ENCODE measurements around the gene RAP1GDS1.
A peak's percentile ranks its signal among the peaks of the same experiment; 100 is the strongest.

The RAP1GDS1 gene

GRCh38 chr4:98260579-98261404 is at the start of gene RAP1GDS1 (continued):
- TF ChIP-seq ZNF18 (tag by site-specific recombination; IDR thresholded peaks at IDR 0.05) (0 out of 2 replicates have a peak, but pooled peaks have one; percentile 20), ZBTB8A (tag by site-specific recombination; IDR thresholded peaks at IDR 0.05) (peak; percentile 92), KLF10 (tag by site-specific recombination; IDR thresholded peaks at IDR 0.05) (peak; percentile 61)

GRCh38 chr4:98222306-98222705 is 38.9 kb upstream of the RAP1GDS1 start:
- Histone ChIP-seq H3K9me3 (ENCODE audit: control insufficient read depth, insufficient read depth, low read depth, low read length) (no peaks in the 10 kb centered on the region), H3K4me3 (ENCODE audit: low read depth, low read length) (no peak overlapping the region), H3K27ac (ENCODE audit: extremely low read depth, low read depth, low read length) (no peak overlapping the region), H3K36me3 (ENCODE audit: control insufficient read depth in 2 of 2, insufficient read depth in 1 of 2, low read length in 2 of 2) (no peaks in the 10 kb centered on the region), H3K4me1 (ENCODE audit: control insufficient read depth, insufficient read depth, low read length) (no peaks in the 10 kb centered on the region)
- ChIA-PET CTCF (no interaction called here), POLR2A (no interaction called here)
- no peak for TF ChIP-seq PRDM4 (tag by site-specific recombination; IDR thresholded peaks at IDR 0.05)

- no peak overlapping the region for H3K4me3 ChIP-seq (ENCODE audit: low read depth, low read length)
- H3K4me1 ChIP-seq (ENCODE audit: control insufficient read depth, insufficient read depth, low read length), result no peaks in the 10 kb centered on the region
- no peaks in the 10 kb centered on the region for H3K9me3 ChIP-seq (ENCODE audit: control insufficient read depth, insufficient read depth, low read depth, low read length)
- no peaks in the 10 kb centered on the region for H3K36me3 ChIP-seq (ENCODE audit: control insufficient read depth in 2 of 2, insufficient read depth in 1 of 2, low read length in 2 of 2)
- ChIA-PET CTCF (interaction anchor here (0.6 kb wide), 1 partner anchor 835 kb away, joined by 3 read pairs; no protein-coding TSS in a partner anchor), POLR2A (no interaction called here)
- H3K27ac ChIP-seq (ENCODE audit: extremely low read depth, low read depth, low read length), result no peak overlapping the region
- TF ChIP-seq ZNF221 (tag by site-specific recombination; IDR thresholded peaks at IDR 0.05; ENCODE audit: borderline replicate concordance) (no peak), EGR2 (tag by site-specific recombination; IDR thresholded peaks at IDR 0.05; ENCODE audit: low read depth) (no peak), GLI2 (tag by site-specific recombination; IDR thresholded peaks at IDR 0.05; ENCODE audit: borderline replicate concordance, low read depth) (no peak), GLI4 (tag by site-specific recombination; IDR thresholded peaks at IDR 0.05) (no peak), ZNF114 (tag by site-specific recombination; IDR thresholded peaks at IDR 0.05) (no peak), ELK4 (IDR thresholded peaks at IDR 0.05; ENCODE audit: borderline replicate concordance, low read depth, low read length) (no peak), TSHZ1 (tag by site-specific recombination; IDR thresholded peaks at IDR 0.05; ENCODE audit: borderline replicate concordance) (no peak), SALL2 (tag by site-specific recombination; IDR thresholded peaks at IDR 0.05; ENCODE audit: borderline replicate concordance) (no peak), ZNF624 (tag by site-specific recombination; IDR thresholded peaks at IDR 0.05) (no peak), MEIS1 (CRISPR knock-in tag; IDR thresholded peaks at IDR 0.05; ENCODE audit: borderline replicate concordance) (no peak), ZBTB20 (tag by site-specific recombination; IDR thresholded peaks at IDR 0.05) (no peak), ZNF621 (tag by site-specific recombination; IDR thresholded peaks at IDR 0.05) (no peak), ZBTB1 (tag by site-specific recombination; IDR thresholded peaks at IDR 0.05) (no peak), ZNF423 (tag by site-specific recombination; IDR thresholded peaks at IDR 0.05) (no peak), ZNF146 (tag by site-specific recombination; IDR thresholded peaks at IDR 0.05) (no peak), KLF7 (tag by site-specific recombination; IDR thresholded peaks at IDR 0.05; ENCODE audit: borderline replicate concordance) (no peak), ZNF560 (tag by site-specific recombination; IDR thresholded peaks at IDR 0.05; ENCODE audit: borderline replicate concordance) (no peak), KLF1 (tag by site-specific recombination; IDR thresholded peaks at IDR 0.05) (no peak), ZNF394 (tag by site-specific recombination; IDR thresholded peaks at IDR 0.05; ENCODE audit: borderline replicate concordance) (no peak)
Measured at GRCh38 chr4:98226396-98226795, 34.8 kb upstream of the RAP1GDS1 start.
